ENCODE results near the gene EIF1AD.

The EIF1AD gene

DNA sequence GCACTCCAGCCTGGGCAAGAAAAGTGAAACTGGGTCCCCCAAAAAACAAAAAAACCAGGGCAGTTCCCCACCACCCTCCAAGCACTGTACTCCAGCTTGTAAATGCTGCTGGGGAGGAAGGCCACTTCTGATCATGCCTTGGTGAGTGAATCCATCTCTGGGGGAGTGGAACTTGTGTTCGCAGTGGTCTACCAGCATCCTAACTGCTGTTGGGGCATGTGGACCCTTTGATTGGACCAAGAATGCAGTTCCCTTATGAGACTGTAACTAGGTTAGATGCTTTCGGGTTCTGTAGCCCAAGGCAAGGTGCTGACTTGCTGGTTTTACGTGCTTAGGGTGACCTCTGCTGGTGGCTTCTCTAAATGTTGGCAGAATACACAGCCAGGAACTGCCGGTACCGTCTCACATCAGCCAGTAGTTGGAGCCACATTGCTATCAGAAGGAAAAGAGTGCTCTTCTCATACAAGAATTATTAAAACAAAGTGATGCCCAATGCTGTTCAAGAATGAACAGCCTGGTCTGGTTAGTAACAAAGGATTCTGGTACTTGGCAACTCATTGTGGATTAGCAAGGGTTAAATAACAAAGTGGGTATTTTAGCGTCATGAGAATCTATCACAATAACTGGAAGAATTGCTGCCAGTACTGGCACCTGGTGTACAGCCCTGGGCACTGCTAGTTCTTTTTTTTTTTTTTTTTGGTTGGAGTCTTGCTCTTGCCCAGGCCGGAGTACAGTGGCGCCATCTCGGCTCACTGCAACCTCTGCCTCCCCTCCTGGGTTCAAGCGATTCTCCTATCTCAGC lies 13.0 kb downstream of the EIF1AD start:
- no peak overlapping the region for H3K27ac ChIP-seq
- no peak for TF ChIP-seq ZFX (IDR thresholded peaks at IDR 0.05)
- TF ChIP-seq, protein P1, sequence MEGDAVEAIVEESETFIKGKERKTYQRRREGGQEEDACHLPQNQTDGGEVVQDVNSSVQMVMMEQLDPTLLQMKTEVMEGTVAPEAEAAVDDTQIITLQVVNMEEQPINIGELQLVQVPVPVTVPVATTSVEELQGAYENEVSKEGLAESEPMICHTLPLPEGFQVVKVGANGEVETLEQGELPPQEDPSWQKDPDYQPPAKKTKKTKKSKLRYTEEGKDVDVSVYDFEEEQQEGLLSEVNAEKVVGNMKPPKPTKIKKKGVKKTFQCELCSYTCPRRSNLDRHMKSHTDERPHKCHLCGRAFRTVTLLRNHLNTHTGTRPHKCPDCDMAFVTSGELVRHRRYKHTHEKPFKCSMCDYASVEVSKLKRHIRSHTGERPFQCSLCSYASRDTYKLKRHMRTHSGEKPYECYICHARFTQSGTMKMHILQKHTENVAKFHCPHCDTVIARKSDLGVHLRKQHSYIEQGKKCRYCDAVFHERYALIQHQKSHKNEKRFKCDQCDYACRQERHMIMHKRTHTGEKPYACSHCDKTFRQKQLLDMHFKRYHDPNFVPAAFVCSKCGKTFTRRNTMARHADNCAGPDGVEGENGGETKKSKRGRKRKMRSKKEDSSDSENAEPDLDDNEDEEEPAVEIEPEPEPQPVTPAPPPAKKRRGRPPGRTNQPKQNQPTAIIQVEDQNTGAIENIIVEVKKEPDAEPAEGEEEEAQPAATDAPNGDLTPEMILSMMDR (conservative IDR thresholded peaks at IDR 0.05) = peak; percentile 99

DNA sequence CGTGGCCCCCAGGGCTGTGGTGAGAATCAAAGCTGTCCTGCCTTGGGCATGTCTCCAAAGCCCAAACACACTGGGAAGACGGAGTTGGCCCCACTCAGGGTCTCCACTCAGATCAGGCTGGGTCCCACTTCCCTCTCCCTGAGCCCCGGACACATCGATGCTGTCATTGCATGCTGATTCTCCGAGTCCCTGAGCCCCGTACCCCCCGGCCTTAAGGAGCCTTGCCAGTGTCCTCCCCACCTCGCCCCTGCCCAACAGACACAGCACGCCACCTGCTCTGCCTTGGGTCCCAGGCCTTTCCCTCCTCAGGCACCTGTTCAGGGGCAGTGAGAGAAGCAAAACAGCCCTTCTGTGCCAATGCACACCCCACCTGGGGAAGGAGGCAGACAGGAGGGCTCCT lies 14.6 kb downstream of the EIF1AD start:
- TF ChIP-seq, protein P1 (conservative IDR thresholded peaks at IDR 0.05) = no peak
- no peak for TF ChIP-seq ZFX (IDR thresholded peaks at IDR 0.05)
- no peak overlapping the region for H3K27ac ChIP-seq

DNA sequence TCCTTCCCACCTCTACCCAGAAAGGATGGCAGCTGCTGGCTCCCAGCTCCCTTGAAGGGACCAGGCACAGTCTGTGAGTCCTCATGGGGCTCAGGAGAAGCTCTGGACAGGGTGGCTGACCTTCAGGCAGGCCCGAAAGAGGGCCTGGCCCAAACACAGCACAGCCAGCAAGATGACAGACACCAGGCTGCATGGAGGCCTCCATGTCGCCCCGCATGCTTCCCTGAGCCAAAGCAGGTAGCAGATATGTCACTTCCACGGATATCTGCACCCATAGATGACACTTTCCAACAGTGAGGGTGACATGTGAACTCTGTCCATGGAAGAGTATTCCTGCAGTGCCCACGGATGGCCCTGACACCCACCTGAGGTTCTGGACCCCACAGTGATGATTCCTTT lies 18.4 kb downstream of the EIF1AD start:
- no peak overlapping the region for H3K27ac ChIP-seq
- TF ChIP-seq ZFX (IDR thresholded peaks at IDR 0.05) = no peak
- TF ChIP-seq, protein P1 (conservative IDR thresholded peaks at IDR 0.05) = no peak

DNA sequence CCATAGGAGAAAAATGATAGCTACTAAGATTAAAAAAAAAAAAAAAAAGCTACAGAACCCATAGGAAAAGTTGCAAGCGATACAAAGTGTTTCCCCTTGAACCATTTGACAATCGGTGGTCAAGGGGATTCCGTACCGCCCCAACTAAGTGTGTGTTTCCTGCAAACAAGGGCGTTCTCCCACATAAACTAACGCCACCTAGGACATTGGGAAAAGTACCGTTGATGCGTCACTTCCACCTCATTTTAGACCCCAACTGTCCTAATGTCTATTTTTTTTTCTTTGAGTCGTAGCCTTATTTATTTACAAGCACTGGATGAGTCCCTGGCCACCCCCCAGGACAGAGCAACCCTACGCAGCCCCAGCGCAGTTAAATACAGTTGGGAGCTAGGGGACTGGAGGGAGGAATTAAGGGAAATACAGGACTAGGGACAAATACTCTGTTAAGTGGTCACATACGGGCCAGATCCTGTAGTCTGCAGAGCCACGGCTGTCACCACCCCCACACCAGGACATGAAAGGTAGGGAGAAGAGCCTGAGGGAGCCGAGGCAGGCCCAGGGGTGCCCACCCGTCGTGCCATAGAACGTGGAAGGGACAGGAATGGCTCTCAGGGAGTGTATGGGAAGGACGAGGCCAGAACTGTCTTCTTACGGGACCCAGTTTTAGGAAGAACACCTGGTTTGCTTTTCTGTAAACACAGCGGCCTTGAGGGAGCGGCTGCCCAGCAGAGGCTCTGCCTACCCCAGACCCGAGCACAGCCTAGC lies 19.0 kb downstream of the EIF1AD start:
- TF ChIP-seq, protein P1 (conservative IDR thresholded peaks at IDR 0.05) = no peak
- no peak for TF ChIP-seq ZFX (IDR thresholded peaks at IDR 0.05)
- H3K27ac ChIP-seq = no peak overlapping the region

DNA sequence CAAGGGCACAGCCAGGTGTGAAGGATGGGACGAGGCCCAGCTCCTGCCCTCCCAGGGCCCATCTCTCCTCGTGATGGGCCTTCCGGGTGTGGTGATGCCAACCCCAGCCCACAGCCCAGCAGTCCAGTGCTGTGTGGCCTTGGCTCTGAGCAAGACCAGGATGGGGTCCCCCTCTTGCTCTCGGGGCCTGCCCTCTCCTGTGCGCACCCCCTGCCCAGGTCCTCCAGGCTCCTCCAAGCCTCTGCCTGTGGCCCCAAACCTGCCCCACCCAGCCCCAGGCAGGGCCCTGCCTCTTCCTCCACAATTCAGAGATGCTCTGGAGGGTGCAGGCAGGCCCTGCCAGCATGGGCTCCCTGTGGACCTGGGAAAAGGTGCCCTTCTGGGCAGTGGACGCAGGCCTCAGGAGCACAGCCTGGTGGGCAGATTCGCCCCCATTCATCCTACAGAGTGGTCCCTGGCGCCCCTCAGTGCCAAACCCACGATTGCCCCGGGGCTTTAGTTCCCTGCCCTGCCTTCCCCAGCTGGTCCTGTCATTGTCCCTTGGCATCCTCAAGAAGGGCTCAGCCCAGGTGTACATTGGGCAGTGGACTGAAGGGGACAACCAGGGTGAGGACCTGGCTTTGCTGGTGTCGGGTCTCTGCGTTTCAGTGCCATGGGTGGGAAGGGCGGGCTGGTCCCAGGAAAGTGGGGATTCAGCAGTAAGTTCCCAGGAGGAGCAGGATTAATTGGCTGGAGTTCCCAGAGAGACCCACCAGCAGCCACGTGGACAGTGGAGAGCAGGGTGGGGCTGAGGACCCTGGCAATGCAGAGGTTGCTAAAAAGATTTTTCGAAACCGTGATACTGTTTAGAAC lies 19.8 kb downstream of the EIF1AD start:
- H3K27ac ChIP-seq = no peak overlapping the region
- TF ChIP-seq, protein P1 (conservative IDR thresholded peaks at IDR 0.05) = no peak
- no peak for TF ChIP-seq ZFX (IDR thresholded peaks at IDR 0.05)

DNA sequence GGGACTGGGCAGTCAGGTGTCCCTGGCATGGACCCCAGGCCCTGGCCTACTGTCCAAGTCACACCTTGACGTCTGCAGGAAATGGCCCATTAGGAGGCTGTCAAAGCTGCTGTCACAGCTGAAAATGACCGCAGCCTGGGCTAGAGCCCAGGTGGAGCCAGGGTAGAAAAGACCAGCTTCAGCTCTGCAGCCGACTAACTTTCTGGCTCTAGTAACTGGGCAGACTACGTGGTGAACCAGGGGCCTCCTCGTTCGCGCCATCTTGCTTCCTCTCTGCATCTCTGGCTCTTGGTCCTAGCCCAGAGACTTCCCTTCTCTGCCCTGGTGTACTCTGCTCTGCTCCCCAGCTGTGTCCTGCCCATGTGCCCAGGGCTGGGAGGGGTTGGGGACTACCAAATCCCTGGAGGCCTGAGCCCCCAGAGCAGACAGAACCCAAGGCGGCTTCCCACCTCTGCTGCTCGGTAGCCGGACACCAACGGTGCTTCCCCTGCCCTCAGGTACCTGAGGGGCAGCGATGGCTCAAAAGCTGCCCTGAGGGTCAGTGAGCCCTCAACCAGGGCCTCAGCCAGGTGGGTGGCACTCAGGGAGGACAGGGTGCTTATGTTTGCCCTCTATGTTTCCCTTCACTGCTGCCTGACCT lies 20.7 kb downstream of the EIF1AD start:
- TF ChIP-seq ZFX (IDR thresholded peaks at IDR 0.05) = no peak
- TF ChIP-seq, protein P1 (conservative IDR thresholded peaks at IDR 0.05) = no peak
- H3K27ac ChIP-seq = no peak overlapping the region

All from C4-2B (cell line).